AML-193 (cell line): Measurements from ENCODE around the gene TAS2R60.
"Not testable (repeated sequence)": the region's sequence is repeated elsewhere in the genome, so short reads cannot be mapped to it uniquely, and the experiment has no call there.

Source experiments
- DNase-seq, 2 experiments: peaks; one replicate each; lab custom pipeline; 2025; lab: John Stamatoyannopoulos, UW

Gene TAS2R60, protein sequence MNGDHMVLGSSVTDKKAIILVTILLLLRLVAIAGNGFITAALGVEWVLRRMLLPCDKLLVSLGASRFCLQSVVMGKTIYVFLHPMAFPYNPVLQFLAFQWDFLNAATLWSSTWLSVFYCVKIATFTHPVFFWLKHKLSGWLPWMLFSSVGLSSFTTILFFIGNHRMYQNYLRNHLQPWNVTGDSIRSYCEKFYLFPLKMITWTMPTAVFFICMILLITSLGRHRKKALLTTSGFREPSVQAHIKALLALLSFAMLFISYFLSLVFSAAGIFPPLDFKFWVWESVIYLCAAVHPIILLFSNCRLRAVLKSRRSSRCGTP

DNA sequence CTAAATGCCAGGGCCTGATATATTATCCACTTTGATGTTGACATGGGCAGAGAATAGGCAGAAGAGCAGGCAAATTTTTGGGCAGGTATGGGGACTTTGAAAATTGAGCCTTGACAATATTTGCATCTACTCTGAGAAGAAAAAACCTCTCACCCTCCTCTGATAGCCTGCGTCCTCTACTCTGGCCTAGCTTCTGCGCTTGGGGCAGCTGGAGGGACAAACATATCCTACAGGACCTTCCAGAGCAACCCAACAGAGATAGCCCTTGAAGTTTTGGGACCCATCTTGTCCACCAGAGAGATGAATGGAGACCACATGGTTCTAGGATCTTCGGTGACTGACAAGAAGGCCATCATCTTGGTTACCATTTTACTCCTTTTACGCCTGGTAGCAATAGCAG lies at the start of gene TAS2R60:
TSS of gene TAS2R60 (plus strand) at position 301 of the 400 bp plus-strand sequence. CDS start at position 301, 0 bp downstream.
- DNase-seq = no peak

DNA sequence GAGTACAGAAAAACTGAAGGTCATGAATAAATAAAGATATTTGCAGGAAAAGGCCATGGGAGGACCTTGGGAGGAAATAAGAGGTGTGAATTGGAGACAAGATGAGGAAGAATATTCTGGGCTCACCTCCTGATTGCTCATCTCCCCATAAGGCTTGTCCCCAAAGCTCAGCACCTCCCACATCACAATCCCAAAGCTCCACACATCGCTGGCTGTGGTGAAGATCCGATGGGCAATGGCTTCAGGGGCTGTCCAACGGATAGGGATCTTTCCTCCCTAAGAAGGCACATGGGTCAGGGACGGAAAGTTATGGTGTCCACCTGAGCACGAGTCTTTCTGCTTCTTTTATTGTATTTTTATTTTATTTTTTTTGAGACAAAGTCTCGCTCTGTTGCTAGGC lies 49.2 kb upstream of the TAS2R60 start:
- no peak for DNase-seq

DNA sequence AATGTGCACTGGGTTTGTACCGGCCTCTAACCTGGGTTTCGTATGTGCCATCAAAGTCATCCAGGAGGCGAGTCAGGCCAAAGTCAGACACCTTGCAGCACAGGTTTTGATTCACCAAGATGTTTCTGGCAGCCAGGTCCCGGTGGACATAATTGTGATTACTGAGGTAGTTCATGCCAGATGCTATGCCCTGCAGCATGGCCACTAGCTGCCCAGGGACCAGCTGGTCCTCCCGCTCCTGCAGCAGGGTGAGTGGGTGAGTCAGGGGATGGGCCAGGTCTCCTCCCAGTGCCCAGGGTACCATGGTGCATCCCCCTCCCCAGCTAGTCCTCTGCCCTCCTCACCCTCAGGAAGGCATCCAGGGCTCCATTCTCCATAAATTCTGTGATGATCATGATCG lies 48.5 kb upstream of the TAS2R60 start:
- DNase-seq = no peak

DNA sequence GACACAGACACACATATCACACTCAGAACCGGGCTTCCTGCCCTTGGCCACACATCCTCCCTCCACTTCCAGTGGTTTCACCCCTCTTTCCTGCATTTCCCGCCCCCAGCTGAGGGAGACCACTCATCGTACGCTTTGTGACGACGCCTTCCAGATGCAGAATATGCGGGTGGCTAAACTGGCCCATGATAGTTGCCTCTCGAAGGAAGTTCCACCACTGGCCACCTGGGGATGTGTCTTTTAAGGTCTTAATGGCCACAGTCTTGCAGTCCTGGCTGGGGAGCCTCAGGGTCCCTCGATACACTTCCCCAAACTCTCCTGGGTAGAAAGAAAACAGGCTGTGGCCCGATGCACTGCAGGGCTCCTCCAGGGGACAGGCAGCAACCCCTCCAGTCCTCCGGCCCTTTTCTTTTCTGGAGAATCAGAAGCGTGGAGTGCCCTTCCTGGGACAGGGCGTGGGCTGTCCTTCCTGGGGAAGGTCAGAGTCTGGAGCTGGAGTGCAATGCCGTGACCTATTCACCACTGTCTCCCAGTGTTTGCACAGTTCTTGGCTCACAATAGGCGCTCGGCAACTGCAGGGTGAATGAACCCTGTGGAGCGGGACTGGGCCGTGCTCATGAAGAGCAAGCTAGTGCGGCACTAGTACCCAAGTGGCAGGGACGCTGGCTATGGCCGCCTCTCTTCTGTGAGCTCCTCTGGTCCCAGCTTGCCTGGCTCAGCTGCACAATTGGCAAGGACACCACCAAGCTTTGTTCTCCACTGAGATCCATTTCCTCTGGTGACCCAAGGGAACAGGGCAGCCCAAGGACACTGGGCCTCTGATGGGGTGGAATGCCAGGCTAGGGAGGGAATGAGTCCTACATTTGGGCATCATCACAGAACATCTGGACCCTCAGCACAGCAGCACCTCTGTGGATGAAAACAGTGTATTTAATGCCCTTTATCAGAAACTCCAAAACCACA lies 47.8 kb upstream of the TAS2R60 start:
- peak in 1 of 2 experiments; percentile 33 for DNase-seq

DNA sequence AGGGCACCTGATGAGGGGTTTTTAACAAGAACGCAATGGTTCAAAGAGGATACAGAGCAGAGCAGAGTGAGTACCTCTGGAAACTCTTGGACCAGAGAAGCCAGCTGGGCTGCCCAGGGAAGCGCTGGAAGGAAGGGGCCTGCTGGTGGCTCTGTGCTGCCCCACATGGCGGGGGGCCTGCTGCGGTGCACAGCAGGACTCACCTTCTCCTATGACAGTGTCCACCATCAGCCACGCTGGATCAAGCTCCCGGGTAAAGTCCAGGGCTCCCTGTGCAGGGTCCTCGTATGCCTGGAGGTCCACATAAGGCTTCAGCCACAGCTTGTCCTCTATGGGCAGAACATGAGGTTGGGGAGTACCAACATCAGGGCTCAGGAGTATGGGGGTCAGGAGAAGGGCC lies 47.1 kb upstream of the TAS2R60 start:
- DNase-seq = no peak

DNA sequence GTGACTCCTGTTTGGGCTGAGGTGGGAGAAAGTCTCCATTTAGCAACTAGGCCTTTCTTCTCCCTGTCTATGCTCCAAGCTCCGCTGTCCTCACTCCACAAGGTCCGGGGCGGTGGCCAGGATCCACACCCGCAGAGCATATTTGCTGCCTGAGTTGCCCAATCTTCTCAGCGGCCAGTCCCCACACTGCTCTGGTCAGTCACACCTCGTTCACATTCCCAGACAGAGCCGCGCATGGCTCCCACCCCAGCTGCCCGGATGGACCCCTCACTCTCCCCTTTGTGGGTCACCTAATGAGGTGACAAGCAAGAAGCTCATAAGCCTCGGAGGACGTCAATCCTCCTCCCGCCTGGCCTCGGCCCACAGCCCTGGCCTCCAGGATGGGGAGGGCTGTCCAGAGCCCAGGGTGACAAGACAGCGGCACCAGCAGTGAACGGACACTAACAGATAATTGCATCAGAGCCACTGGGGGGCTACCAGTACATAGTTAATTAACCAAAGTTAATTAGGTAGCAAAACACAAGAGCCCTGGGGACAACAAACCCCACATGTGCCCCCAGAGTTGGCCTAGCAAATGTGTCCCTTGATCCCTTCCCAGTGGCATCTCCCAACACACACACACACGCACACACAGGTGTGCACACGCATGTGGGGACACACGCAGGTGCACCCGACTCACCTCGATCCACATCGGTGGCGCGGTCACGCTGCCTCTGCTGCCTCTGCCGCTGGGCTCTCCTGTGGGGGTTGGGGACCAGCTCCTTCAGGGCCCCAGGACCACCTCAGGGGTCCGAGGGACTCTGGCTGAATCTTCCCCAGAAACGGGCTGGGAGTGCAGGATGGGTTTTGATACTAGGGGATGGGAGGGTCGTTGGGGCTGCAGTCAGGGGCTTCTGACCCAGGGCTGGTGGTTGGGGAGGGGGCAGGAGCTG lies 46.4 kb upstream of the TAS2R60 start:
- no peak for DNase-seq

DNA sequence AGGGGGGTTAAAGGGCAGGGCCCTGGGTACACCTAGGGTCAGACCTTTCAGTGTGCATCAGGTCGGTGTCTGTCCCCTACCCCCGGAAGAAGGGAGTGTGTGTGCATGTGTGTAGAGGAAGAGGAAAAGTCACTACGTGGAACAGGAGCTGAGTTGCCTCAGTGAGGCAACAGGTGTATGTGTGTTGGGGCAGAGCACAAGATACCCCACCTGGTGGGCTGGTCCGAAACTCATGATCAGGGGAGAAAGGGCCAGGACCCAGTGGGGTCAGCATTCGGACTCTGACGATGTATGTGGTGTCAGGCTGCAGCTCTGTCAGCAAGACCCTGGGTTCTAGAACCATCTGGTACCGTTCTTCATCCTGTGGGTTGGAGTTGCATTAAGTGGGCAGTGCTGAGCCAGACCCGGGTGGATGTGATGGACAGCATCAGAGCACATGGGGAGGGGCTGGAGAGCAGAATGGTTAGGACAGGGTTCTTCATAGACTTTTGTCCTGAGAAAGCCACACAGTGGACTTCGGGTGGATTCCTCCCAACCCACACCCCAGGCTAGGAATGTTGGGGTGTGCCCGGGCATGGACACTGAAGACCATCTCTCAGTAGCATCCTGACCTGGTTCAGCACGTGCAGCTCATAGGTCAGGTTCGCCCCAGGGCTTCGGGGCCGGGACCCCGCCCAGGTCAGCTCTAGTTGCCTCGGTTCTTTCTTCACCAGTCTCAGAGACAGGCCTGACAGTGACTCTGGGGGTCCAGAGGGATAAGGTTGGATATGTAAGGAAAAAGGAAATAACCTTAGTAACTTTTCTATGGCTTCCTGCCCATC lies 45.3 kb upstream of the TAS2R60 start:
- no peak for DNase-seq

DNA sequence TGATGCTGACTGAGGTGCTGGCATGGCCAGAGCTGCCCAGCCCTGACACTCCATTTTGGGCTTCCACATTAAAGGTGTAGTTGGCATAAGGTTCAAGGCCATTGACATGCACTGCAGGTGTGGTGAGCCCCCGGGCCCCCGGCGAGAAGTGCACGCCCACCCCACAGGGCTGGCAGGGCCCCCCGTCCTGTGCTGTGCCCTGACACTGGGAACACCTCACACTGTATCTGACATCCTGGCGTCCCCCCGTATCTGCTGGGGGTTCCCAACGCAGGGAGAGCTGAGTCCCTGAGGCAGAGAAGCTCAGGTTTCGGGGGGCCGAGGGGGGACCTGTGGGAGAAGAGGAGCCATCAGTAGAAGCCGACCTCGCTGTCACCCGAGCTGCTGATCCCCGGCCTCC lies 44.6 kb upstream of the TAS2R60 start:
- DNase-seq = no peak

DNA sequence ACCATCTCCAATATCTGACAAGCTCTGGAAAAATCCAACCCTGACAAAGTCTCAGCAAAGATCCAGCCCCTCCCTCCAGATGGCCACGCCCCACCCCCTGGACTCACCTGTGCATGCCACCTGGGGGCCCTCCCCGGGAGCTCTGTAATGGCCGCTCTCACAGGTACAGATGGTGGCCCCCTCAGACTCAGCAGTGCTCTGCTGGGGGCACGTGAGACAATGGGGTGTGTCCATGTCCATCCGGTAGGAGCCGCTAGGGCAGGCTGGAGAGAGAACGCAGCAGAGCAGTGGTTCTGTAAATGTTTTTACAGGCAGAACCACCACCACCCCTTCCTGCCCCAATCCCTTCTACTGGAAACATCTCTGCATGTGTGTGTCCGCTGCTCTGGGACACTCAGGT lies 44.1 kb upstream of the TAS2R60 start:
- DNase-seq = no peak

DNA sequence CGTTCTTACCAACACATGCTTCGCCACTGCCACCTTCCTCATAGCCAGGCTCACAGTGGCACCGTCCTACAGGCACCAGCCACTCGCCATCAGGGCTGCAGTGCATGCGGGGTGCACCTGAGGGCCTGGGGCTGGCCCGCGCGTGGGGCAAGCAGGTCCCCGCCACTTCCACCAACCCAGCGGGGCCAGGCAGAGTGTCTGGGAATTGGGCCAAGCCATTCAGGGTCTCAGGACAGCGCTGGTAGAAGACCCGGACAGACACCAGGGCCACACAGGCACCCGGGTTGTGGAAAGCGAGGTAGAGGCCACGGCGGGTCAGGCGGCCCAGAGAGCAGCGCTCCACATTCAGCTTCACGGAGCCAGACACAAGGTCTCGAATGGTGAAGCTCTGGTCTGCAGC lies 43.6 kb upstream of the TAS2R60 start:
- DNase-seq = no peak

DNA sequence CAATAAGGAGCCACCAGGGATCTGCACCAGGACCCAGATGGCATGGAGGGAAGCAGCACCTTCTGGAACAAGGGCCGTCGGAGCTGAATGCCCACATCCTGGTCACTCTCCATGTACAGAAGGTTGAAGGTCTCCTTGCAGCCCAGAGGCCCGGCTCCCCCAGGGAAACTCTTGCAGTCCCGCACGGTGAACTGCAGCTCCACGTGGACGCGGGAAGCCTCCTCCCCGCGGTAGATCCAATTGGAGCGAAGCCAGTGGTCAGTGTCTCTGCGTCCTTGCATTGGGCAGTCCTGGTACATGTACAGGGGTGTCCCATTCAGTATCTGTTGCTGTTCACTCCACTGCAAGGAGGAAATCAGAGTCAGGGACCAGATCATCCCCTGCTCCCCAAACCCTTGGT lies 42.0 kb upstream of the TAS2R60 start:
- DNase-seq = no peak

DNA sequence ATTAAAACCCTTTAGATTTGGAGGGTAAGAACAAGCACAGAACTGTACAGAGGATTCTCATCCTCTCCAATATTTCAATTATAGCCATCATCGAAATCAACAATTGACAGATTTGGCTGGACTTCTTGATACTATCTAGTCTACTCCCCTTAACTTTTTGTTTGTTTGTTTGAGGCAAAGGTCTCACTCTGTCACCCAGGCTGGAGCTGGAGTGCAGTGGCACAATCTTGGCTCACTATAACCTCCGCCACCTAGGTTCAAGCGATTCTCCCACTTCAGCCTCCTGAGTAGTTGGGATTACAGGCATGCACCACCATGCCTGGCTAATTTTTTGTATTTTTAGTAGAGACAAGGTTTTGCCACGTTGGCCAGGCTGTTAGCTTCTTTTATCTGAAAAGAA lies 41.0 kb upstream of the TAS2R60 start:
- not testable (repeated sequence) for DNase-seq

DNA sequence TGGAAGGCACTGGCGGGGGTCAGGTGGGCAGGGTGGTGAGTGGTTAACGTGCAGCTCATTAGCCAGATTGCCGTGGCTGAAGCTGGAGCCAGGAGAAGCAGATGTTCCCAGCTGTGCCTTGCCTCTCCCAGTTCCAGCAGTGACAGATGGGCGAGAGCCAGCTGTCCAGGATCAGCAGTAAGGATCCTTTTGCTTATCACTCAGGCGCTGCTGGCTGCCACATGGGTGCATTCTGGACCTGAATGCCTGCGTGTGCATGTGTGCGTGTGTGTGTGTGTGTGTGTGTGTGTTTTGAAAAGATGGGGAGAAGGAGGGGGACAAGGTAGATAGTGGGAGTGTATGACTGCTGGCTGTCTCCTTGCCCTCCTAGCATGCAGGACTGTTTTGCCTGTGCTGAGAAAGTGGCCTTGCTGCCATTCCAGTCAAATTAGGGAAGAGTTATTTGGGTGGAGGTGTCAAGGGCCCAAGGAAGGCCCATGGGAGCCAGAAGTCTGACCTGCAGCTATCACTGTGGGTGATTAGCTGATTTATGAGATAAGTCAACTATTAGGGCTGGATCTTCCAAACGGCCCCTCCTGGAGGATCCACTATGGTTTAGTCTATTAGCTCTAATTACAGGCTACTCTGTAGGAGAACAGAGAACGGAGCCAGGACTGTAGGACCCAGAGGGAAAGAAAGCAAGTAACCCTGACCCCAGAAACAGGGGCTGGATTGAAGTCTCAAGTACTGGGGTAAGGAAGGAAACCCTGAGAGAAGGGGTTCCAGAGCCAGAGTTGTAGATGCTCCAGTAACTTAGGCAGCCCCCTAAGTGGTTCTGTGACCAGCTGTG lies 37.9 kb upstream of the TAS2R60 start:
- DNase-seq = no peak

DNA sequence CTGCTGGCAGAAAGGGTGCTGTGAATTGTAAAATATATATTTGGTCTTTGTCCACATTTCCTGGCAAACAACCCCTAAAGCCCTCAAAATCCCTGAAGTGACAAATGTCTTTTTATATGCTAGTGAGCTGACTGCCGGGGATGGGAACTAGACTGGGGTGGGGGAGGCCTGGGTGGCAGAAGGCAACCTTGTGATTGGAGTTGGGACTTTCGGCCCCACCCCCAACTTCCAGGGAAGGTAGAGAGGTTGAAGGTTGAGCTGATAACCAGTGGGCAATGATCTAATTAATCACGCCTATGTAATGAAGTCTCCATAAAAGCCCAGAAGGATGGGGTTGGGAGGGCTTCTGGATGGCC lies 37.3 kb upstream of the TAS2R60 start:
- DNase-seq = no peak

DNA sequence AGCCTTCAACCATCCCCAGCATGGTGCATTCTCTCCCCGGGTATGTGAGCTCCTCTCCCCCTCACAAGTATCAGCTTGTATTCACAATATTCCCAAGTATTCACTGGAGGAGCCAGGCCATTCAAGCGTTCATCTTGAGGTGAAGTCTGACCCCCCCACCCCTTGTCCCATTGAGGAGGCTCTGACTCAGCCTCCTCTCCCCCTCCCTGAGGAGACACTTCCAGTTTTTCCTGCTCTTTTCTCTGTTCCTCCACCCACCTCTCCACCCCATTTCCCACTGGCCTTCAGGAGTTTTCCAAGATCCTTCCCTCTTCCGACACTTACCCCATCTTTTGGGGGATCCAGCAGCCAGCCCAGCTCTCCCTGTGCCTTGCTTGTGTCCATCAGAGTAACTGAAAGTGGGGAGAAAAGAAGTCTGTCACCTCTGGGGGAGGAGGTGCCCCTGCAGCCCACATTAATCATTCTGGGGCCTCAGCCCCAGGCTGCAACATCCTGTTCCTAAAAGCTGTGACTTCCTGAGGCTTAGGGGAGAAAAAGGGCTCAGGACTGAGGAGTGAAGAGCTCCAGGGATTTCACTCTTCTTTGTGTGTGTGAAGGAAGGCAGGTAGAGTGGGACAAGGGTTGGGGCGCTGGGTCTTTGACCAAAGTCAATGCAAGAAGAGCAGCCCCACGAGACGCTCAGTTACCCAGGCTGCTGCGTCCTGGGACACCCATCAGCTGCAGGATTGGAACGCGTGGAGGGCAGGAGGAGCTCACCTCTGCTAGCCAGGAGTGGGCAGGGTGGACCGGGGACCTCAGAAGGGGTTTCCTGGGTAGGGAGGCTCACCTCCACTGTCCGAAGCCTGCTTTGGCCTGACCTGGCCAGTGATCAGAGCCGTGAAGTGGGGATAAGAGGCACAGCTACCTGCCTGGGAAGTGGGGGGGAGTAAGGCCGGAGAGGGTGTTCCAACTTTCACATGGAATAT lies 35.7 kb upstream of the TAS2R60 start:
- peak; percentile 17 to 38 for DNase-seq

DNA sequence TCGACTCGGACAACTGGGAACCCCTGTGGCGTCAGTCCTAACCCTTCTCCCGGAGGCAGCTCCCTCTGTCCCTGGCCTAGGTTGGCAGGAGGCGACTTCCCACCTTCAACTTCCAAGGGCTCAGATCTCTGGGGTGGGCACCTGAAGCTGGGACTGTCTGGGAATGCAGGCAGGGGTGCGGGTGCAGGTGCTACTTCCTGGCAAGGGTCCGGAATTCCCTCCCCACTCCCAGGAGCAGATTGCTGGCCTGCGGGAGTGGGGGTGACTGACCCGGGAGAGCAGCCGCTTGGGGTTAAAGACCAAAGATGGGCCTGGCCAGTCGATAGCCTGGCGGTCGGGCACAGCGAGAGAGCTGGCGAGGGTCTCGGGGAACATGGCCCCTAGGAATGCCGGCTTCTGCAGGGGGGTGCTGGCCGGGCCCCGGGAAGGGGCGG lies 35.0 kb upstream of the TAS2R60 start:
- no peak for DNase-seq

DNA sequence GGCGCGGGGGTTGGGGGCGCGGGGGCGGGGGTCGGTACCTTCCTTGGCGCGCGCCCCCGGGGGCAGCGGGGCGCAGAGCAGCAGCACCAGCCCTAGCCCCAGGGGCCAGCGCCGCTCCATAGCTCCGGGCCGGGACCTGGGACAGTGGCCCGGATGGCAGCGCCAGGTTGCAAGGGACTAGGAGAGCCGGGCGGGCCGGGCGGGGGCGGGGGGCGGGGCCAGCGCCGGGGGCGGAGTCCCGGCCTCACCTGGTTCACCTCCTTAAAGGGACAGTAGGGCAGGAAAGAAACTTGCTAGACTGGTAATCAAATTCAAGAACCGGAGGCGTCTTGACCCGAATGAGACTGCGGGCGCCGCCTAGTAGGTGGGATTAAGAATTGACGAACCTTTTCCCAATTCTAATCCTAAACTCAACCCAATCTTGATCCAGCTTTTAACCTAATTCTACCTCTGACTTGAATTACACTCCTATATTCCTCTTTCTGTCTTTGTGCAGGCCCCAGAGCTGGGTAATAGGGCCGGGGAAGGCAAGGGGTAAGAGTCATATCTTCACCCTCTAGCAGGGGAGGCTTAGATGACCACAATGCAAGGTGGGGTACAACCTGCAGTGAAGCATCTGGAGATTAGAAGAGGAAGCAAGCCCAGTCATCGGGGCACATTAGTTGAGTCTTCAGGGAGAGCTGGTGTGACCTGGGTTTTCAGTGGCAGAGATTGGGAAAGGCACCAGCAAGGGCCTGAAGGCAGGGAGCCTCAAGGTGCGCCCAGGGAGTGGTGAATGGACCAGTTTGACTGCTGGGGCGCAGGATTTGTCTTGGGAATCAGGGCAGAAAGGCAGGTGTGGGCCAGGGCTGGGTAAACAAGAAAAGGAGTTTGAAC lies 34.3 kb upstream of the TAS2R60 start, which contains the start of gene EPHA1:
TSS of gene EPHA1 (minus strand) at position 171 of the 876 bp plus-strand sequence. CDS start at position 120, 51 bp downstream.
- no peak for DNase-seq

DNA sequence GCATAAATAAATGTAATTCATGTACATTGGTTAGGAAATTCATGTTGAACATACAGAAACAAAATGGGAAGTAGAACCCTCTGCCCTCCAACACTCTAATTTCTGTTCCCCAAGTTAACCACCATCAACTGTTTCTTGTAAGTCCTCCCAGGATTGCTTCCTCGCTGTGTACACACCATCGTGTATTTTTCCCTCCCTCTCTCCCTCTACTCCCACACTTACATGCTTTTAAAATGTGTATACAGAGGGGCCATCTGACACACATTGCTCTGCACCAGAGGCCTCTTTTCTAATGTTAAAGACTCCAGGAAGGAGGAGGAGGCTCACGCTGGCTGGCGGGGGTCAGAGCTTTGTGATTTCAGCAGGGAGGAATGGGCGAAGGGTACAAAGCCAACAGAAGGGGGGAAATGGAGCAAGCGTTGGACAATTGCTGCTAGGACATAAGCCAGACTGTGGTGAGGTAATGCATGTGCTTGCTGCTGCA lies 32.7 kb upstream of the TAS2R60 start:
- DNase-seq = peak; percentile 79 to 84
